HUES6 (cell line): Measurements from ENCODE around the gene SLC66A3.

Experiments used
- H3K27ac ChIP-seq: 2 replicates; pipeline ENCODE4 v1.7.0; 2013; ENCODE audit warnings: low read depth, mild to moderate bottlenecking, low read length, inconsistent platforms
- H3K27me3 ChIP-seq: 2 replicates; pipeline ENCODE4 v1.6.1; 2013; ENCODE audit warnings: low read length; ENCODE audit not compliant: control insufficient read depth, insufficient read depth
- H3K36me3 ChIP-seq: 2 replicates; pipeline ENCODE4 v1.6.1; 2013; ENCODE audit warnings: low read length; ENCODE audit not compliant: control insufficient read depth, insufficient read depth
- H3K4me1 ChIP-seq: 2 replicates; pipeline ENCODE4 v1.6.1; 2013; ENCODE audit warnings: low read length; ENCODE audit not compliant: control insufficient read depth, insufficient read depth
- H3K4me3 ChIP-seq: 2 replicates; pipeline ENCODE4 v1.5.1; 2013; ENCODE audit warnings: low read depth, low read length
- H3K9ac ChIP-seq: one replicate; pipeline ENCODE4 v1.6.1; 2013; ENCODE audit warnings: mild to moderate bottlenecking, low read length
- H3K9me3 ChIP-seq: 2 replicates; pipeline ENCODE4 v1.6.1; 2013; ENCODE audit warnings: low read depth, low read length; ENCODE audit not compliant: control insufficient read depth, insufficient read depth

The SLC66A3 gene

GRCh38 chr2:11124760-11125068 lies 30.6 kb upstream of the SLC66A3 start:
- H3K36me3 ChIP-seq = no peaks in the 10 kb centered on the region
- H3K9ac ChIP-seq = no peak overlapping the region
- H3K4me3 ChIP-seq = no peak overlapping the region
- H3K27ac ChIP-seq = no peak overlapping the region
- H3K27me3 ChIP-seq = no peaks in the 10 kb centered on the region
- peaks cover 8% of the 10 kb centered on the region; the same call in 1 of the 2 replicates for H3K4me1 ChIP-seq
- no peaks in the 10 kb centered on the region for H3K9me3 ChIP-seq

- Histone ChIP-seq H3K36me3 (no peaks in the 10 kb centered on the region), H3K9ac (no peak overlapping the region), H3K9me3 (no peaks in the 10 kb centered on the region), H3K4me3 (no peak overlapping the region), H3K4me1 (peaks cover 12% of the 10 kb centered on the region), H3K27ac (no peak overlapping the region), H3K27me3 (no peaks in the 10 kb centered on the region)
These were observed 27.5 kb upstream of the SLC66A3 start for GRCh38 chr2:11127761-11128160.

GRCh38 chr2:11128243-11128951 lies 26.9 kb upstream of the SLC66A3 start:
- no peaks in the 10 kb centered on the region for H3K9me3 ChIP-seq
- no peak overlapping the region for H3K27ac ChIP-seq
- no peaks in the 10 kb centered on the region for H3K27me3 ChIP-seq
- peaks cover 16% of the 10 kb centered on the region for H3K4me1 ChIP-seq
- H3K9ac ChIP-seq = no peak overlapping the region
- no peaks in the 10 kb centered on the region for H3K36me3 ChIP-seq
- H3K4me3 ChIP-seq = no peak overlapping the region

- Histone ChIP-seq H3K27ac (no peak overlapping the region), H3K4me1 (peaks cover 21% of the 10 kb centered on the region), H3K36me3 (no peaks in the 10 kb centered on the region), H3K27me3 (peaks cover 10% of the 10 kb centered on the region; the same call in 1 of the 2 replicates), H3K4me3 (peak overlapping the region; percentile 62), H3K9ac (no peak overlapping the region), H3K9me3 (no peaks in the 10 kb centered on the region)
These were observed 25.4 kb upstream of the SLC66A3 start for GRCh38 chr2:11129598-11130449.

- Histone ChIP-seq H3K36me3 (no peaks in the 10 kb centered on the region), H3K4me3 (no peak overlapping the region), H3K27me3 (peaks cover 10% of the 10 kb centered on the region; the same call in 1 of the 2 replicates), H3K27ac (no peak overlapping the region), H3K9ac (no peak overlapping the region), H3K4me1 (peaks cover 21% of the 10 kb centered on the region), H3K9me3 (no peaks in the 10 kb centered on the region)
These were observed 23.9 kb upstream of the SLC66A3 start for GRCh38 chr2:11131166-11131920.

GRCh38 chr2:11132036-11132671 lies 23.1 kb upstream of the SLC66A3 start:
- Histone ChIP-seq H3K4me3 (no peak overlapping the region), H3K9ac (no peak overlapping the region), H3K4me1 (peaks cover 21% of the 10 kb centered on the region)

GRCh38 chr2:11133238-11133935 lies 21.9 kb upstream of the SLC66A3 start:
- Histone ChIP-seq H3K27ac (no peak overlapping the region), H3K9me3 (no peaks in the 10 kb centered on the region), H3K9ac (peak overlapping the region; percentile 11), H3K4me1 (peaks cover 21% of the 10 kb centered on the region), H3K4me3 (peak overlapping the region; percentile 58), H3K36me3 (no peaks in the 10 kb centered on the region), H3K27me3 (peaks cover 10% of the 10 kb centered on the region; the same call in 1 of the 2 replicates)

More at GRCh38 chr2:11132036-11132671, 23.1 kb upstream of the SLC66A3 start:
- peaks cover 10% of the 10 kb centered on the region; the same call in 1 of the 2 replicates for H3K27me3 ChIP-seq
- no peak overlapping the region for H3K27ac ChIP-seq
- no peaks in the 10 kb centered on the region for H3K9me3 ChIP-seq
- H3K36me3 ChIP-seq = no peaks in the 10 kb centered on the region

GRCh38 chr2:11133936-11134320 lies 21.3 kb upstream of the SLC66A3 start:
- H3K4me1 ChIP-seq = peaks cover 21% of the 10 kb centered on the region
- H3K4me3 ChIP-seq = peak overlapping the region; percentile 58
- H3K9ac ChIP-seq = peak overlapping the region; percentile 11
- no peak overlapping the region for H3K27ac ChIP-seq
- H3K9me3 ChIP-seq = no peaks in the 10 kb centered on the region
- H3K36me3 ChIP-seq = no peaks in the 10 kb centered on the region
- peaks cover 10% of the 10 kb centered on the region; the same call in 1 of the 2 replicates for H3K27me3 ChIP-seq

- Histone ChIP-seq H3K27me3 (peaks cover 10% of the 10 kb centered on the region; the same call in 1 of the 2 replicates), H3K9ac (no peak overlapping the region), H3K27ac (no peak overlapping the region), H3K4me1 (peaks cover 21% of the 10 kb centered on the region), H3K36me3 (no peaks in the 10 kb centered on the region), H3K4me3 (no peak overlapping the region), H3K9me3 (no peaks in the 10 kb centered on the region)
These were observed 20.9 kb upstream of the SLC66A3 start for GRCh38 chr2:11134349-11134748.

- no peak overlapping the region for H3K4me3 ChIP-seq
- H3K36me3 ChIP-seq = no peaks in the 10 kb centered on the region
- H3K9me3 ChIP-seq = no peaks in the 10 kb centered on the region
- no peak overlapping the region for H3K27ac ChIP-seq
- H3K4me1 ChIP-seq = no peaks in the 10 kb centered on the region
- H3K27me3 ChIP-seq = no peaks in the 10 kb centered on the region
- H3K9ac ChIP-seq = no peak overlapping the region
These were observed 14.8 kb upstream of the SLC66A3 start for GRCh38 chr2:11140492-11140891.
